Breast epithelium (tissue), 4 donors: Measurements from ENCODE around the gene TMEM91. TPM values are rescaled to one million over a fixed set of nuclear protein-coding genes. Genes with fewer than 3 reads are reported as not detected.

Experiments used
- DNase-seq, 2 donors: peaks; one replicate each; pipeline ENCODE4 v3.0.0-alpha.2; 2019; ENCODE audit warnings: low spot score in 2 of 2
- H3K27ac ChIP-seq, 2 donors: fragments of 200-600 bp; sonication (generic) in 1 of 2; one replicate each; pipeline ENCODE4 v1.5.1; 2016 to 2019; ENCODE audit warnings: mild to moderate bottlenecking in 1 of 2
- H3K27me3 ChIP-seq, 2 donors: fragments of 200-600 bp; sonication (generic) in 1 of 2; one replicate each; pipeline versions ENCODE4 v1.5.1 to v1.6.0; 2017 to 2019; ENCODE audit warnings: control low read depth in 1 of 2, mild to moderate bottlenecking in 1 of 2
- H3K36me3 ChIP-seq: fragments of 200-600 bp; one replicate; pipeline ENCODE4 v1.5.1; 2019
- H3K4me1 ChIP-seq, 2 donors: fragments of 200-600 bp; sonication (generic); one replicate each; pipeline ENCODE4 v1.5.1; 2016 to 2019; ENCODE audit warnings: control low read depth in 1 of 2
- H3K4me3 ChIP-seq, 3 donors: fragments of 200-600 bp; sonication (generic); 1 replicate in 2 of 3; 2 replicates in 1 of 3; pipeline ENCODE4 v1.5.1; 2016 to 2019; ENCODE audit warnings: mild to moderate bottlenecking in 3 of 3, moderate library complexity in 2 of 3
- H3K9me3 ChIP-seq, 2 donors: fragments of 200-600 bp; sonication (generic) in 1 of 2; one replicate each; pipeline ENCODE4 v1.5.1; 2016 to 2019; ENCODE audit warnings: control low read depth in 1 of 2
- CTCF ChIP-seq, 3 donors: fragments of 450-650 bp; IDR thresholded peaks; one replicate each; pipeline ENCODE4 v1.5.1; 2016 to 2017; ENCODE audit warnings: antibody characterized with exemption in 3 of 3, mild to moderate bottlenecking in 3 of 3, moderate library complexity in 3 of 3
- POLR2A ChIP-seq: fragments of 450-650 bp; IDR thresholded peaks from one replicate; pipeline ENCODE4 v1.6.1; 2016; ENCODE audit warnings: antibody characterized with exemption, mild to moderate bottlenecking, moderate library complexity
- POLR2AphosphoS5 ChIP-seq, 3 donors: sonication (generic); formaldehyde crosslinking; IDR thresholded peaks; one replicate each; pipeline ENCODE4 v1.6.1; 2017; ENCODE audit warnings: antibody characterized with exemption in 3 of 3
- intact Hi-C: fragments of 100-400 bp; cut with DNase I; formaldehyde crosslinking; loops from one replicate; pipeline ENCODE4 v1.15.1; 2023; ENCODE audit warnings: low total_unique reads
- total RNA-seq, 3 donors: library from RNA; depleted of rRNA; stranded (reverse); fragments of >200 nt; gene quantifications; one replicate each; pipeline ENCODE4 v1.1.0, GENCODE V29; 2016

Gene TMEM91
- total RNA-seq, 3 donors from 2014 or later = 15.7 to 29.2 (median 17.0) TPM

DNA sequence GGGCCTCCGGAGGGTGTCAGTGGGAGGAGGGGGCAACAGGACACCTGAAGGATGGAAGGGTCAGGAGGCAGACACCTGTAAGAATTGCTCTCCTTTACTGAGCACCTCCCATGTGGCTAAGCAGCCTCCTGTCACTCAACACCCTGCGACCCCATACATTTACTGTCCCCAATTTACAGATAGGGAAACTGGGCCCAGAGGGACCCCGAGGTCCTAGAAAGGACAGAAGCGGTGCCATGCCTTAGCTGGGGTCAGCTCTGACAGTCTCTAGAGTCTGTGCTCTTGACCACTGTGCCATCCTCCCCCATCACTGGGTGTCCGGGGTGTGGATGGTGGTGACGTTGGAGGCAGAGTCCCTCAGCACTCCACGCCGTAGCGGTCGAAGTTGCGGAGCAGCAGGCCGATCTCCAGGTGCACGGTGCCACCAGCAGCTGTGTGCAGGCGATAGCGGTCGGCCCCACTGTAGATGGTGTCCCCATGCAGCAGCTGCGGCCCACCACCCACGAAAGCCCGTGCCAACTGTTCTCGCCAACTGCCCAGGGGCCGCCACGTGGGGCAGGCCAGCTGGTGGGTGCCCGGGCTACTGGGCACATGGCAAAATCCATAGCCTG is 21.9 kb upstream of the TMEM91 start:
- intact Hi-C loops = no loop called here
- Histone ChIP-seq H3K4me3 (peak overlapping the region; percentile 82 to 97 (median 82)), H3K9me3 (no peaks in the 10 kb centered on the region), H3K36me3 (no peaks in the 10 kb centered on the region), H3K27ac (peak overlapping the region; percentile 78 to 92), H3K27me3 (no peaks in the 10 kb centered on the region), H3K4me1 (peaks cover 0 to 6% of the 10 kb centered on the region in 2 donors)
- TF ChIP-seq POLR2AphosphoS5 (IDR thresholded peaks at IDR 0.05) (no peak), CTCF (IDR thresholded peaks at IDR 0.05) (no peak), POLR2A (no peak)
- DNase-seq = no peak

DNA sequence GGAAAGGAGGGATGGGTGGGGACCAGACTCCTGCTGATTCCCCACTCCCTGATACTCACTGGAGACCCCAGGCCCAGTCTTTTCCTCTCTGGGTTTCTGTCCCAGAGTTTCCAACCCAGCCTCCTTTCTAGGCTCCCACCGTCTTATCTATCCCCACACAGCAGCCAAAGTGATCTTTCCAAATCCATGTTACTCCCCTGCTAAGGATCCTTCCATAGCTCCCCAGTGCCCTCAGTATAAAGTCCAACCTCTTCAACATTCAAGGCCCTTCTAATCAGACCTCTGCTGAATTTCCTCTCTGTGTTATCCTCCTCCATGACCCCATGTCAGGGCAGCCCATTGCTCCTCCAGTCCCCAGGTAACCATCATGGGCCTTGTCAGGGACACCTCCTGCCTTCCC is 21.3 kb upstream of the TMEM91 start:
- Histone ChIP-seq H3K27ac (peak overlapping the region in 1 of 2 donors; percentile 92), H3K27me3 (no peaks in the 10 kb centered on the region), H3K9me3 (no peaks in the 10 kb centered on the region), H3K4me3 (no peak overlapping the region), H3K4me1 (peaks cover 0 to 6% of the 10 kb centered on the region in 2 donors), H3K36me3 (no peaks in the 10 kb centered on the region)
- TF ChIP-seq POLR2AphosphoS5 (IDR thresholded peaks at IDR 0.05) (no peak), POLR2A (no peak), CTCF (IDR thresholded peaks at IDR 0.05) (no peak)
- DNase-seq = no peak
- intact Hi-C loops = no loop called here

DNA sequence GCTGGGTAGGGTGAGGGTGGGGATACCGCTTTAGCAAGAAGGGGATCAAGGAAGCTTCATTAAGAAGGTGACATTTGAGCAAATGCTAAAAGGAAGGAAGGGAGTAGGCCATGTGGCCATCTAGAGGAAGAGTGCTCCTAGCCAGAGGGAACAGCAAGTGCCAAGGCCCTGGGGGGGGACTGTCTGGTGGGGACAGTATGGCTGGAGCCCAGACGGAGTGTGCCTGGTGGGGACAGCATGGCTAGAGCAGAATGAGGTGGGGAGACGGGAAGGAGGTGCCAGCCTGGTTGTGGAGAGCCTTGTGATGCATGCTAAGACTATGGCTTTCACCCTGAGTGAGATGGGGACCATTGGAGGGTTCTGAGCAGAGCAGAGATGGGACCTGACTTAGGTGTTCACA is 20.5 kb upstream of the TMEM91 start:
- intact Hi-C loops = no loop called here
- no peaks in the 10 kb centered on the region for H3K27me3 ChIP-seq
- H3K9me3 ChIP-seq = no peaks in the 10 kb centered on the region
- H3K36me3 ChIP-seq = no peaks in the 10 kb centered on the region
- H3K27ac ChIP-seq = peak overlapping the region in 1 of 2 donors; percentile 53
- no peak for TF ChIP-seq POLR2A
- TF ChIP-seq CTCF (IDR thresholded peaks at IDR 0.05) = no peak
- TF ChIP-seq POLR2AphosphoS5 (IDR thresholded peaks at IDR 0.05) = no peak
- DNase-seq = no peak
- H3K4me1 ChIP-seq = peaks cover 0 to 6% of the 10 kb centered on the region in 2 donors
- H3K4me3 ChIP-seq = no peak overlapping the region

DNA sequence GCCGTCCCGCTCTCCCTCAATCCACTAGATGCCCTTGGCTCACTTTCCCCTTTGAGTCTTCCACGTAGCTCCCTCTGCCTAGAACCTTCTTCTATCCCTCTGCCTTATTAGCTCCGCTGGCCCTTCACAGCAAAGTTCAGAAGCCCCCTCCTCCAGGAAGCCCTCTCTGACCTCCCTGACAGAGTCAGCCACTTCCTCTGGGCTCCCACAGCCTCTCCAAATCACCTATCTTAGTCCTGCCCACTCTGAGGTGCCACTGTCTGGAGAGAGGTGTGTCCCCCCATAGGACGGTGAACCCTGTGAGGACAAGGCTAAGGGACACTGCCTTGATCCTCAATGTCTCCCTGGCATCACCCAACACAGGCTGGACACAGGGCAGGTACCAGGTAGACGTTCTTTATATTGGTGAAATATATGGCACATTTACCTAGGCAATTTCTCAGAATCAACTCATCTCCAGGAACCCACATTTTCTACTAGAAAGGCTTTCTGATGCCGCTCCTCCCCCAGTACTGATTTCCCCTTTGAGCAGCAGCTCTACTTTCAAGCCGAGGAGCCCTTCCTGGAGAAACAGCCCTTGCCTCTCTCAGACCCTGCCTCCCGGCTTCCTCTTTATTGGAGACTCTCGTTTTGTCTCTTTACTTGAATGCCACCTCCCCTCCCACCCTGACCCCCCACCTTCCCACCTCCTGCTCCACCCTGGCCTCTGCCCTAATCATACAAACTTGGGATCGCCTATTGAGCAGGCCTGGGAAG is 19.2 kb upstream of the TMEM91 start:
- intact Hi-C loops = no loop called here
- Histone ChIP-seq H3K27me3 (no peaks in the 10 kb centered on the region), H3K9me3 (no peaks in the 10 kb centered on the region), H3K27ac (no peak overlapping the region), H3K36me3 (no peaks in the 10 kb centered on the region), H3K4me1 (peaks cover 0 to 6% of the 10 kb centered on the region in 2 donors), H3K4me3 (no peak overlapping the region)
- no peak for DNase-seq
- no peak for TF ChIP-seq POLR2AphosphoS5 (IDR thresholded peaks at IDR 0.05)
- no peak for TF ChIP-seq POLR2A
- TF ChIP-seq CTCF (IDR thresholded peaks at IDR 0.05) = no peak

DNA sequence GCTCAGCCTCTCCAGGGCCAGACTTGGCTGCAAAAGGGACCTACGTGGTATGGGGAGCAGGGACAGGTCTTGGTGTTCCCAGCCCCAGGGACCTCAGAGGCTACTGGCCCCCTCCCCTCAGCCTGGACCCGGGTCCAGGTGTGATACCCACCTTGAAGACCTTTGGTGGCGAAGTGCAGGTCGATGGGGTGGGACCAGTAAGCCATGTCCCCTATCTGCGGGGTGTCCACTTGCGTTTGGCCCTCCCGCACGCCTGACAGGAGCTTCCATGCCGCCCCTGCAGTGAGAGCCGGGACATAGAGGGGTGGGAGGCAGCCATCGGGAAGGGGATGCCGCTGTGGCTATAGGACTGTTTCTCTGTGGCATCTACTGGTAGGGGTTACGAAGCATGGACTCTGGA is 18.6 kb upstream of the TMEM91 start:
- Histone ChIP-seq H3K4me3 (no peak overlapping the region), H3K36me3 (no peaks in the 10 kb centered on the region), H3K4me1 (peaks cover 0 to 6% of the 10 kb centered on the region in 2 donors), H3K27ac (no peak overlapping the region), H3K9me3 (no peaks in the 10 kb centered on the region), H3K27me3 (no peaks in the 10 kb centered on the region)
- no peak for TF ChIP-seq CTCF (IDR thresholded peaks at IDR 0.05)
- TF ChIP-seq POLR2AphosphoS5 (IDR thresholded peaks at IDR 0.05) = no peak
- TF ChIP-seq POLR2A = no peak
- intact Hi-C loops = no loop called here
- DNase-seq = no peak
